OCI-LY1 (cell line): ENCODE results near the gene SAA2.

Experiments used
- H2AFZ ChIP-seq: fragments of 200-600 bp; sonication (generic), shearing (Covaris generic); 2 replicates; pipeline ENCODE4 v1.6.0; 2014; ENCODE audit warnings: antibody characterized with exemption, mild to moderate bottlenecking, low read length
- H3F3A ChIP-seq: fragments of 200-600 bp; sonication (generic), shearing (Covaris generic); 2 replicates; pipeline ENCODE4 v1.6.0; 2014; ENCODE audit warnings: mild to moderate bottlenecking, antibody characterized with exemption, low read length, moderate library complexity; ENCODE audit not compliant: insufficient read depth
- H3K27ac ChIP-seq: fragments of 200-600 bp; sonication (generic); 2 replicates; pipeline ENCODE4 v1.5.1; 2014; ENCODE audit warnings: low read length, mixed run types, mild to moderate bottlenecking, low read depth; ENCODE audit not compliant: poor library complexity, severe bottlenecking
- H3K27me3 ChIP-seq: fragments of 200-600 bp; sonication (generic); 2 replicates; pipeline ENCODE4 v1.6.0; 2014; ENCODE audit warnings: antibody characterized with exemption, mild to moderate bottlenecking, low read length, moderate library complexity; ENCODE audit not compliant: insufficient read depth
- H3K36me3 ChIP-seq: fragments of 200-600 bp; sonication (generic); 2 replicates; pipeline ENCODE4 v1.6.1; 2014; ENCODE audit warnings: mild to moderate bottlenecking, antibody characterized with exemption, low read length, moderate library complexity, mixed read lengths; ENCODE audit not compliant: insufficient read depth
- H3K4me1 ChIP-seq: fragments of 200-600 bp; sonication (generic); 2 replicates; pipeline ENCODE4 v1.5.1; 2014; ENCODE audit warnings: mild to moderate bottlenecking, low read length, moderate library complexity; ENCODE audit not compliant: insufficient read depth, severe bottlenecking
- H3K4me2 ChIP-seq: fragments of 200-600 bp; sonication (generic), shearing (Covaris generic); 2 replicates; pipeline ENCODE4 v1.6.1; 2014; ENCODE audit warnings: low read length
- H3K4me3 ChIP-seq: fragments of 200-600 bp; sonication (generic); 2 replicates; pipeline ENCODE4 v1.5.1; 2014; ENCODE audit warnings: low read length, low read depth, mild to moderate bottlenecking, mixed read lengths; ENCODE audit not compliant: poor library complexity, severe bottlenecking
- H3K79me2 ChIP-seq: fragments of 200-600 bp; shearing (Covaris generic); 2 replicates; pipeline ENCODE4 v1.6.1; 2016; ENCODE audit warnings: mixed run types, low read length, mixed read lengths; ENCODE audit not compliant: insufficient read depth
- H3K9ac ChIP-seq: fragments of 200-600 bp; sonication (generic), shearing (Covaris generic); 2 replicates; pipeline ENCODE4 v1.6.1; 2014; ENCODE audit warnings: mild to moderate bottlenecking, low read length, mixed read lengths
- H3K9me2 ChIP-seq: fragments of 200-600 bp; sonication (generic), shearing (Covaris generic); 2 replicates; pipeline ENCODE4 v1.6.1; 2014; ENCODE audit warnings: low read depth, mild to moderate bottlenecking, low read length, mixed read lengths
- H3K9me3 ChIP-seq: fragments of 200-600 bp; shearing (Covaris generic); 2 replicates; pipeline ENCODE4 v1.6.1; 2014; ENCODE audit warnings: low read length, mixed read lengths
- H4K20me1 ChIP-seq: fragments of 200-600 bp; sonication (generic), shearing (Covaris generic); 2 replicates; pipeline ENCODE4 v1.6.0; 2016; ENCODE audit warnings: mild to moderate bottlenecking, low read length; ENCODE audit not compliant: insufficient read depth
- CTCF ChIP-seq: fragments of 200-600 bp; sonication (generic), shearing (Covaris generic); IDR thresholded peaks from 2 replicates; pipeline ENCODE4 v1.5.1; 2017; ENCODE audit warnings: mild to moderate bottlenecking, antibody characterized with exemption, low read length, moderate library complexity, mixed read lengths
- EZH2 ChIP-seq: fragments of 200-600 bp; sonication (generic), shearing (Covaris generic); IDR thresholded peaks from 2 replicates; pipeline ENCODE4 v1.8.0; 2017; ENCODE audit warnings: borderline replicate concordance, mixed run types, mild to moderate bottlenecking, antibody characterized with exemption, low read length, moderate library complexity, mixed read lengths

The SAA2 gene

GRCh38 chr11:18261721-18262120, 13.3 kb upstream of the SAA2 start:
- TF ChIP-seq EZH2 (no peak), CTCF (no peak)
- Histone ChIP-seq H3K9me3 (no peaks in the 10 kb centered on the region), H3K36me3 (no peaks in the 10 kb centered on the region), H3K27ac (no peak overlapping the region), H3K9ac (no peak overlapping the region), H3K79me2 (no peaks in the 10 kb centered on the region), H3K4me3 (no peak overlapping the region), H3K4me2 (no peak overlapping the region), H3K27me3 (peaks cover 3% of the 10 kb centered on the region; the same call in 1 of the 2 replicates), H4K20me1 (no peaks in the 10 kb centered on the region), H3K4me1 (no peaks in the 10 kb centered on the region), H2AFZ (no peak overlapping the region), H3F3A (no peaks in the 10 kb centered on the region), H3K9me2 (no peaks in the 10 kb centered on the region)

DNA sequence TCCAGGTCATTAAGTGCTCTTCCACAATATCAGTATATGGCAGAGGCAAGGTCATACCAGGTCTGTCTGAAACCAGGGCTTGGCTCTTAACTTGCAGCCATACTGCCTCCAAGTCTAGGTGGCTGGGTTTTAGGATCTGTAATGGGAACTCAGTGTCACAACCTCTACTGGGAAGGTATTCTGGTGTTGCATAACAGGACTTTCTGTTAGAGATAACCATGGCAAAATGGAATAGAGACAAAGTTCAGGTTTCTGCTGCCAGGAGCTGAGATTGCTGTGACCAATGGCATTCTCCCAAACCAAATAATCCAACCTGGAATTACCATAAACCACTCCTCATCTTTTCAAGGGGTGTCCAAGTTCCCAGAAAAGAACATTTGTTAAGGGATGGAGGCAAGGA, 10.8 kb upstream of the SAA2 start:
- no peak overlapping the region for H3K27ac ChIP-seq
- TF ChIP-seq CTCF (no peak), EZH2 (no peak)
- H3K9me2 ChIP-seq: no peaks in the 10 kb centered on the region
- peaks cover 3% of the 10 kb centered on the region; the same call in 1 of the 2 replicates for H3K27me3 ChIP-seq
- no peaks in the 10 kb centered on the region for H3K36me3 ChIP-seq
- H3K9me3 ChIP-seq: no peaks in the 10 kb centered on the region
- no peaks in the 10 kb centered on the region for H4K20me1 ChIP-seq
- no peaks in the 10 kb centered on the region for H3K79me2 ChIP-seq
- H3K4me3 ChIP-seq: no peak overlapping the region
- H3K9ac ChIP-seq: no peak overlapping the region
- H3K4me2 ChIP-seq: no peak overlapping the region
- H3K4me1 ChIP-seq: no peaks in the 10 kb centered on the region
- H3F3A ChIP-seq: no peaks in the 10 kb centered on the region
- no peak overlapping the region for H2AFZ ChIP-seq

- Histone ChIP-seq H4K20me1 (no peaks in the 10 kb centered on the region), H3K4me2 (no peak overlapping the region), H3K4me1 (no peaks in the 10 kb centered on the region), H3F3A (no peaks in the 10 kb centered on the region), H3K9me2 (no peaks in the 10 kb centered on the region), H3K4me3 (no peak overlapping the region), H3K79me2 (no peaks in the 10 kb centered on the region), H3K9ac (no peak overlapping the region), H3K36me3 (no peaks in the 10 kb centered on the region), H3K27ac (no peak overlapping the region), H3K9me3 (no peaks in the 10 kb centered on the region), H2AFZ (no peak overlapping the region), H3K27me3 (no peaks in the 10 kb centered on the region)
- TF ChIP-seq CTCF (no peak), EZH2 (no peak)
Measured at GRCh38 chr11:18254781-18255361, 6.4 kb upstream of the SAA2 start.
